Erythroblast (primary cell): ENCODE data around the gene METRN.

ENCODE experiments used
- GATA1 ChIP-seq: IDR thresholded peaks from 2 replicates; pipeline ENCODE4 v1.6.1; 2011; ENCODE audit warnings: low read depth, mild to moderate bottlenecking, control low read depth, low read length, moderate library complexity
- POLR2A ChIP-seq: IDR thresholded peaks from 2 replicates; pipeline ENCODE4 v1.6.1; 2011; ENCODE audit warnings: mild to moderate bottlenecking, low read length

DNA sequence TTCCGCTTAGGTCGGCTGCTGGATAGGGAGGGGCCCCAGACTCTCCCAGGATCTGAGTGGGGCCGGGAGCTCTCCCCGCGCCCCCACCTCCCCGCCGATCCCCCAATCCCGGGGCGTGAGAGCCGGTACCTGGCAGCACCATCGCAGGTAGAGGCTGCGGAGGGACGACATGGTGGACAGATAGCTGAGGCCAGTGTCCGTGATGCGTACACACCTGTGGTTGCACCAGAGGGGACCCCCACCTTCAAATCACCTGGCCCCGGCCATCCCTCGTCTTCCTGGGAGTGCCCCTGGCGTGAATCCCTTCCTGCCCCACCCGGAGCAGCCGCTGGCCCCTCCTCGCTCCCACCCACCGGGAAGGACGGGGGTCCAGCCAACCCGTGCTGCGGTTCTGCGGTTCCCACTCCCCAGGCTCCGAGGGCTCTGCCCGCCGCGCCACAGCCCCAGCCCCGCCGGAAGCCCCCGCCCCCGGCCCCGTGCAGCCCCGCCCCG is 20.0 kb upstream of the METRN start:
- no peak for TF ChIP-seq POLR2A
- no peak for TF ChIP-seq GATA1
